Measurements from ENCODE around the gene EEF1G.

- TF ChIP-seq CTCF (conservative IDR thresholded peaks at IDR 0.05) (no peak), EZH2 (IDR thresholded peaks at IDR 0.05; ENCODE audit: low read depth) (no peak)
Measured at GRCh38 chr11:62599069-62599696, 25.5 kb upstream of the EEF1G start.
